IMR-90 (cell line): ENCODE results near the gene OXSR1. TPM values are rescaled to one million over a fixed set of nuclear protein-coding genes. Genes with fewer than 3 reads are reported as not detected.

ENCODE experiments used
- ATAC-seq: fragments of 200-7000 bp; cut with Tn5 transposase; 2 replicates; pipeline ENCODE4 v1.9.1; 2020; ENCODE audit warnings: low read depth, mild to moderate bottlenecking, moderate library complexity
- BruUV-seq: library from RNA; stranded (reverse); fragments of 400-500 nt; replicated peaks from 2 replicates; lab custom pipeline; 2021; lab: Mats Ljungman, UMichigan
- CTCF ChIA-PET: fragments of 300-600 bp; formaldehyde crosslinking; extraction: SDS; loops from one replicate; lab custom pipeline; 2021; ENCODE audit warnings: antibody characterized with exemption; lab: Yijun Ruan, JAX
- POLR2A ChIA-PET: fragments of 300-600 bp; sonication (Branson Sonifier 250); formaldehyde crosslinking; loops from one replicate; lab custom pipeline; 2022; ENCODE audit warnings: antibody characterized with exemption; ENCODE audit not compliant: unreplicated experiment; lab: Charles Lee
- DNase-seq: peaks from one replicate; pipeline ENCODE4 v3.0.0; 2013
- H2AFZ ChIP-seq: replicated peaks from 2 replicates; pipeline ENCODE3; 2013; ENCODE audit warnings: low read length, mild to moderate bottlenecking; ENCODE audit not compliant: poor library complexity
- H2AK5ac ChIP-seq: 2 replicates; pipeline ENCODE4 v1.6.1; 2013; ENCODE audit warnings: low read depth, low read length, inconsistent platforms
- H2AK9ac ChIP-seq: replicated peaks from 2 replicates; pipeline ENCODE3; 2013; ENCODE audit warnings: mild to moderate bottlenecking, low read depth, low read length, moderate library complexity; ENCODE audit not compliant: poor library complexity
- H2BK120ac ChIP-seq: 2 replicates; pipeline ENCODE4 v1.6.1; 2013; ENCODE audit warnings: low read depth, low read length, inconsistent platforms
- H2BK15ac ChIP-seq: 3 replicates; pipeline ENCODE4 v1.6.1; 2013; ENCODE audit warnings: low read depth, low read length, inconsistent platforms
- H2BK20ac ChIP-seq: 2 replicates; pipeline ENCODE4 v1.6.1; 2013; ENCODE audit warnings: low read depth, mild to moderate bottlenecking, inconsistent platforms, low read length, moderate library complexity
- H2BK5ac ChIP-seq: 2 replicates; pipeline ENCODE4 v1.6.1; 2013; ENCODE audit warnings: mild to moderate bottlenecking, low read depth, low read length, inconsistent platforms; ENCODE audit not compliant: poor library complexity, severe bottlenecking
- H3K14ac ChIP-seq: replicated peaks from 2 replicates; pipeline ENCODE4 v1.6.1; 2013; ENCODE audit warnings: low read depth, low read length, inconsistent platforms
- H3K18ac ChIP-seq: 2 replicates; pipeline ENCODE4 v1.6.1; 2013; ENCODE audit warnings: low read depth, low read length, control low read depth
- H3K23ac ChIP-seq: 2 replicates; pipeline ENCODE4 v1.6.1; 2013; ENCODE audit warnings: low read depth, low read length, inconsistent platforms
- H3K27ac ChIP-seq: 2 replicates; pipeline ENCODE4 v1.5.1; 2013; ENCODE audit warnings: mild to moderate bottlenecking, control low read depth, low read length; ENCODE audit not compliant: insufficient read depth
- H3K27me3 ChIP-seq: 2 replicates; pipeline ENCODE4 v1.6.1; 2013; ENCODE audit warnings: low read length; ENCODE audit not compliant: control insufficient read depth, insufficient read depth
- H3K36me3 ChIP-seq: 2 replicates; pipeline ENCODE4 v1.6.1; 2013; ENCODE audit warnings: low read length, mixed read lengths; ENCODE audit not compliant: control insufficient read depth, insufficient read depth
- H3K4ac ChIP-seq: 2 replicates; pipeline ENCODE4 v1.6.1; 2013; ENCODE audit warnings: low read depth, low read length, inconsistent platforms
- H3K4me1 ChIP-seq: 2 replicates; pipeline ENCODE4 v1.6.1; 2013; ENCODE audit warnings: low read length, mixed read lengths; ENCODE audit not compliant: control insufficient read depth, insufficient read depth
- H3K4me2 ChIP-seq: 2 replicates; pipeline ENCODE4 v1.6.1; 2013; ENCODE audit warnings: low read depth, mild to moderate bottlenecking, control low read depth, low read length, moderate library complexity
- H3K4me3 ChIP-seq: 2 replicates; pipeline ENCODE4 v1.5.1; 2013; ENCODE audit warnings: low read depth, mild to moderate bottlenecking, control low read depth, low read length, moderate library complexity; ENCODE audit not compliant: insufficient read depth
- H3K56ac ChIP-seq: 2 replicates; pipeline ENCODE4 v1.6.1; 2013; ENCODE audit warnings: low read length, inconsistent platforms; ENCODE audit not compliant: insufficient read depth; ENCODE audit errors: extremely low read depth
- H3K79me1 ChIP-seq, 2 experiments: 2 replicates each; pipeline ENCODE4 v1.6.1; 2013; ENCODE audit warnings: low read length in 2 of 2, inconsistent platforms in 1 of 2, low read depth in 1 of 2
- H3K9ac ChIP-seq: 2 replicates; pipeline ENCODE4 v1.6.1; 2013; ENCODE audit warnings: low read depth, low read length, control low read depth
- H3K9me1 ChIP-seq: 2 replicates; pipeline ENCODE4 v1.6.1; 2013; ENCODE audit warnings: low read length, inconsistent platforms; ENCODE audit not compliant: insufficient read depth
- H3K9me3 ChIP-seq: 2 replicates; pipeline ENCODE4 v1.6.1; 2013; ENCODE audit warnings: low read length; ENCODE audit not compliant: control insufficient read depth, insufficient read depth
- H4K20me1 ChIP-seq: 2 replicates; pipeline ENCODE4 v1.6.1; 2013; ENCODE audit warnings: low read length, inconsistent platforms; ENCODE audit not compliant: insufficient read depth
- H4K5ac ChIP-seq: 2 replicates; pipeline ENCODE4 v1.6.1; 2013; ENCODE audit warnings: mild to moderate bottlenecking, low read depth, low read length, control low read depth
- H4K8ac ChIP-seq, 2 experiments: 2 replicates each; pipeline ENCODE4 v1.6.1; 2013; ENCODE audit warnings: low read depth in 2 of 2, low read length in 2 of 2, control low read depth in 1 of 2, inconsistent platforms in 1 of 2
- H4K91ac ChIP-seq: 2 replicates; pipeline ENCODE4 v1.6.1; 2013; ENCODE audit warnings: low read depth, low read length, inconsistent platforms; ENCODE audit not compliant: insufficient read depth
- BHLHE40 ChIP-seq: fragments of 150-350 bp; IDR thresholded peaks from 2 replicates; pipeline ENCODE4 v1.6.1; 2016; ENCODE audit warnings: mild to moderate bottlenecking, low read depth, low read length
- CEBPB ChIP-seq: IDR thresholded peaks from 2 replicates; pipeline ENCODE4 v1.6.1; 2012; ENCODE audit warnings: low read depth, low read length, improper control_type of control experiment
- CHD1 ChIP-seq: IDR thresholded peaks from 2 replicates; pipeline ENCODE4 v1.6.1; 2012; ENCODE audit warnings: low read depth, low read length, improper control_type of control experiment
- FOS ChIP-seq: fragments of 150-350 bp; IDR thresholded peaks from 2 replicates; pipeline ENCODE4 v1.6.1; 2016; ENCODE audit warnings: low read depth, low read length
- MAFK ChIP-seq: IDR thresholded peaks from 2 replicates; pipeline ENCODE4 v1.6.1; 2012; ENCODE audit warnings: low read depth, low read length, improper control_type of control experiment
- MAZ ChIP-seq: IDR thresholded peaks from 2 replicates; pipeline ENCODE4 v1.6.1; 2012; ENCODE audit warnings: low read depth, mild to moderate bottlenecking, low read length, improper control_type of control experiment, moderate library complexity, borderline replicate concordance
- MXI1 ChIP-seq: IDR thresholded peaks from 2 replicates; pipeline ENCODE4 v1.6.1; 2012; ENCODE audit warnings: low read depth, mild to moderate bottlenecking, low read length, moderate library complexity, borderline replicate concordance
- NFE2L2 ChIP-seq: fragments of 150-350 bp; IDR thresholded peaks from 2 replicates; pipeline ENCODE4 v1.6.1; 2016; ENCODE audit warnings: low read depth, mild to moderate bottlenecking, low read length
- RAD21 ChIP-seq: IDR thresholded peaks from 2 replicates; pipeline ENCODE4 v1.6.1; 2012; ENCODE audit warnings: low read length, improper control_type of control experiment
- RFX5 ChIP-seq: IDR thresholded peaks from 2 replicates; pipeline ENCODE4 v1.8.0; 2012; ENCODE audit warnings: low read depth, mild to moderate bottlenecking, low read length, moderate library complexity
- SMC3 ChIP-seq: fragments of 150-350 bp; IDR thresholded peaks from 2 replicates; pipeline ENCODE4 v1.6.1; 2016; ENCODE audit warnings: low read depth, mild to moderate bottlenecking, antibody characterized with exemption, low read length, moderate library complexity
- WGBS, 2 experiments: methylation state at CpG; one replicate each; pipeline versions ENCODE4 v1.1.5 to v1.1.7; 2013; ENCODE audit warnings: missing lambda C conversion rate in 2 of 2; ENCODE audit not compliant: insufficient read length in 1 of 2; ENCODE audit errors: extremely low coverage in 2 of 2; 5-methylcytosine and 5-hydroxymethylcytosine counted together
- dilution Hi-C: fragments of 300-500 bp; cut with HindIII; formaldehyde crosslinking; loops from one replicate; pipeline ENCODE4 v1.14.3; 2018; ENCODE audit warnings: low sequenced_read_pairs; ENCODE audit not compliant: unreplicated experiment
- in situ Hi-C: fragments of 300-500 bp; cut with MboI; formaldehyde crosslinking; loops from 3 replicates; pipeline ENCODE4 v1.14.3; 2019; ENCODE audit warnings: low sequenced_read_pairs, inconsistent platforms, mixed read lengths
- intact Hi-C: fragments of 100-400 bp; cut with micrococcal nuclease; formaldehyde crosslinking; loops from 2 replicates; pipeline ENCODE4 v1.10.0; 2022
- polyA plus RNA-seq, 3 experiments: library from polyadenylated mRNA; depleted of rRNA; stranded (reverse); fragments of >200 nt; gene quantifications; 2 replicates each; pipeline ENCODE4 v1.2.3, GENCODE V29; 2012; ENCODE audit warnings: low replicate concordance in 1 of 3
- total RNA-seq: library from RNA; depleted of rRNA; stranded (reverse); fragments of >200 nt; gene quantifications from 2 replicates; pipeline ENCODE4 v1.2.3, GENCODE V29; 2012
- TF ChIP-seq, protein P1 (sequence below): fragments of 150-350 bp; IDR thresholded peaks from 2 replicates; pipeline ENCODE4 v1.6.1; 2016; ENCODE audit warnings: low read depth, mild to moderate bottlenecking, low read length, moderate library complexity, borderline replicate concordance
- TF ChIP-seq, protein P2 (sequence below): conservative IDR thresholded peaks from 2 replicates; pipeline ENCODE4 v1.5.1; 2012; ENCODE audit warnings: mild to moderate bottlenecking, low read depth, low read length, improper control_type of control experiment
- TF ChIP-seq, protein P3 (sequence below): fragments of 150-350 bp; IDR thresholded peaks from 2 replicates; pipeline ENCODE4 v1.6.1; 2017; ENCODE audit warnings: mild to moderate bottlenecking, antibody characterized with exemption, low read length, low read depth

OXSR1 gene
- total and polyA plus RNA-seq, 2 of the 4 experiments (the other 2 are of a cell fraction): 32.9 to 37.6 TPM

DNA sequence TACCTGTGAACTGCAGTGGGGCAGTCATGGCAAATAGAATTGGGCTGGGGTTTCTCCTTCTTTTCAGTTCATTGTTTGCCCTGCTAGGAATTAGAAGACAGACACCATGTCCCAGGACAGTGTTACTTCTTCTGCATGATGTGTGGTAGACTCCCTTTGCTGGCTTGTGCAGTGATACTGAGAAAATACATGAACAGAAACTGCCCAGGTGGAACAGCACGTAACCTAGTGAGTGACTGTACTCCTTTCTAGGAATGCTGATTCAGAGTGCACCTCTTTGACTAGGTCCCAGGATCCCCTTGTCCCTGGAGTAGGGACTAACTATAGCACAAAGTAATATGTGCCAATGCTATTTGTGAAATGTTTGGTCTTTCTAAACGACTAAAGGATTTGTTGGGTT, 89.5 kb downstream of the OXSR1 start:
- H2BK15ac ChIP-seq: no peak overlapping the region
- ATAC-seq (no peak), DNase-seq (no peak)
- no peak overlapping the region for H3K56ac ChIP-seq
- H3K4me3 ChIP-seq: no peak overlapping the region
- H3K27ac ChIP-seq: no peak overlapping the region
- no peak overlapping the region for H3K23ac ChIP-seq
- H2BK20ac ChIP-seq: no peak overlapping the region
- no peaks in the 10 kb centered on the region for H4K20me1 ChIP-seq
- H4K91ac ChIP-seq: no peak overlapping the region
- in situ Hi-C loops (no loop called here), intact Hi-C loops (no loop called here), dilution Hi-C loops (no loop called here)
- H2AK5ac ChIP-seq: no peak overlapping the region
- H4K8ac ChIP-seq: no peak overlapping the region
- H3K18ac ChIP-seq: no peak overlapping the region
- no peak overlapping the region for H3K9ac ChIP-seq
- H4K5ac ChIP-seq: no peak overlapping the region
- no peak overlapping the region for H2BK120ac ChIP-seq
- H2AFZ ChIP-seq: no peak overlapping the region
- H3K9me1 ChIP-seq: peaks cover 3% of the 10 kb centered on the region; the same call in 1 of the 2 replicates
- no peak overlapping the region for H3K4ac ChIP-seq
- 100% methylated on average over 1 of the region's 2 CpGs; no CpG with 5 or more reads in 1 of the 2 experiments for WGBS, 2 experiments
- POLR2A ChIA-PET: no interaction called here
- no peaks in the 10 kb centered on the region for H3K9me3 ChIP-seq
- no peak overlapping the region for H3K4me2 ChIP-seq
- H2AK9ac ChIP-seq: no peak overlapping the region
- TF ChIP-seq, protein P1, sequence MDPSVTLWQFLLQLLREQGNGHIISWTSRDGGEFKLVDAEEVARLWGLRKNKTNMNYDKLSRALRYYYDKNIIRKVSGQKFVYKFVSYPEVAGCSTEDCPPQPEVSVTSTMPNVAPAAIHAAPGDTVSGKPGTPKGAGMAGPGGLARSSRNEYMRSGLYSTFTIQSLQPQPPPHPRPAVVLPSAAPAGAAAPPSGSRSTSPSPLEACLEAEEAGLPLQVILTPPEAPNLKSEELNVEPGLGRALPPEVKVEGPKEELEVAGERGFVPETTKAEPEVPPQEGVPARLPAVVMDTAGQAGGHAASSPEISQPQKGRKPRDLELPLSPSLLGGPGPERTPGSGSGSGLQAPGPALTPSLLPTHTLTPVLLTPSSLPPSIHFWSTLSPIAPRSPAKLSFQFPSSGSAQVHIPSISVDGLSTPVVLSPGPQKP: no peak
- TF ChIP-seq, protein P2, sequence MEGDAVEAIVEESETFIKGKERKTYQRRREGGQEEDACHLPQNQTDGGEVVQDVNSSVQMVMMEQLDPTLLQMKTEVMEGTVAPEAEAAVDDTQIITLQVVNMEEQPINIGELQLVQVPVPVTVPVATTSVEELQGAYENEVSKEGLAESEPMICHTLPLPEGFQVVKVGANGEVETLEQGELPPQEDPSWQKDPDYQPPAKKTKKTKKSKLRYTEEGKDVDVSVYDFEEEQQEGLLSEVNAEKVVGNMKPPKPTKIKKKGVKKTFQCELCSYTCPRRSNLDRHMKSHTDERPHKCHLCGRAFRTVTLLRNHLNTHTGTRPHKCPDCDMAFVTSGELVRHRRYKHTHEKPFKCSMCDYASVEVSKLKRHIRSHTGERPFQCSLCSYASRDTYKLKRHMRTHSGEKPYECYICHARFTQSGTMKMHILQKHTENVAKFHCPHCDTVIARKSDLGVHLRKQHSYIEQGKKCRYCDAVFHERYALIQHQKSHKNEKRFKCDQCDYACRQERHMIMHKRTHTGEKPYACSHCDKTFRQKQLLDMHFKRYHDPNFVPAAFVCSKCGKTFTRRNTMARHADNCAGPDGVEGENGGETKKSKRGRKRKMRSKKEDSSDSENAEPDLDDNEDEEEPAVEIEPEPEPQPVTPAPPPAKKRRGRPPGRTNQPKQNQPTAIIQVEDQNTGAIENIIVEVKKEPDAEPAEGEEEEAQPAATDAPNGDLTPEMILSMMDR: no peak
- TF ChIP-seq CHD1: no peak
- no peak for TF ChIP-seq RFX5
- TF ChIP-seq RAD21: no peak
- TF ChIP-seq, protein P3, sequence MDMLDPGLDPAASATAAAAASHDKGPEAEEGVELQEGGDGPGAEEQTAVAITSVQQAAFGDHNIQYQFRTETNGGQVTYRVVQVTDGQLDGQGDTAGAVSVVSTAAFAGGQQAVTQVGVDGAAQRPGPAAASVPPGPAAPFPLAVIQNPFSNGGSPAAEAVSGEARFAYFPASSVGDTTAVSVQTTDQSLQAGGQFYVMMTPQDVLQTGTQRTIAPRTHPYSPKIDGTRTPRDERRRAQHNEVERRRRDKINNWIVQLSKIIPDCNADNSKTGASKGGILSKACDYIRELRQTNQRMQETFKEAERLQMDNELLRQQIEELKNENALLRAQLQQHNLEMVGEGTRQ: no peak
- no peak for TF ChIP-seq SMC3
- TF ChIP-seq MXI1: no peak
- TF ChIP-seq CEBPB: no peak
- TF ChIP-seq MAFK: no peak
- TF ChIP-seq BHLHE40: no peak
- no peak for TF ChIP-seq MAZ
- TF ChIP-seq FOS: no peak
- no peak for TF ChIP-seq NFE2L2
- no TSS peak for BruUV-seq
- peaks cover 30% of the 10 kb centered on the region for H3K36me3 ChIP-seq
- H3K14ac ChIP-seq: no peak overlapping the region
- no peak overlapping the region for H2BK5ac ChIP-seq
- no peaks in the 10 kb centered on the region for H3K4me1 ChIP-seq
- H3K27me3 ChIP-seq: no peaks in the 10 kb centered on the region
- H3K79me1 ChIP-seq: peaks cover 26 to 35% of the 10 kb centered on the region in 2 experiments
- CTCF ChIA-PET: no interaction called here
